Measurements from ENCODE around the gene AOAH.
"Not testable (repeated sequence)": the region's sequence is repeated elsewhere in the genome, so short reads cannot be mapped to it uniquely, and the experiment has no call there.

Gene AOAH

DNA sequence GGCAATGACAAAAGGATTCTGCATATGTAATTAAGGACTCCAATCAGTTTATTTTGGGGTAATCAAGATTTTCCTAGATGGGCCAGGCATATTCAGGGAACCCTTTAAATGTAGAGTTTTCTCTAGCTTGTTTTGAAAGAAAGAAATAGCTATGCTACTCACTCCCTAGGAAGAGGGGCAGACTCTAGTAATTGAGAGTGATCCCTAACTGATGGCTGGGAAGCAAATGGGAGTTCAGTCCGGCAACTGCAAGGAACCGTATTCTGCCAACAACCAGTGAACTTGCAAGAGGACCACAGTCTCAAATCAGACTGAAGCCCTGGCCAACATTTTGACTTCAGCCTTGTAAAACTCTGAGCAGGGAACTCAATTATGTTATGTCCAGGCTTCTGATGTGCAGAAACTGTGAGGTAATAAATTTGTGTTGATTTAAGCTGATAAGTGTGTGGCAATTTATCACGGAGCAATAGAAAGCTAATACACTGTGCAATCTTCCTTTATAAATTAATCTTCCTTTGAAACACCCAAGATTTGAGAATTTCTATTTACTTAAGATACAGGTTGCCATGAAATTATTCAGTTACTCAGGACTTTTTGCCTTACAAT is 14.0 kb downstream of the AOAH start:
- H3K4me3 ChIP-seq (ENCODE audit: low read length) = no peak overlapping the region
- no peak overlapping the region for H3K9ac ChIP-seq (ENCODE audit: low read length)
- H3K4me1 ChIP-seq (ENCODE audit: control insufficient read depth, insufficient read depth, low read length) = no peaks in the 10 kb centered on the region
- no peaks in the 10 kb centered on the region for H3K27me3 ChIP-seq (ENCODE audit: control insufficient read depth, insufficient read depth, low read length)
- H3K27ac ChIP-seq (ENCODE audit: low read depth, low read length) = no peak overlapping the region
- H3K36me3 ChIP-seq (ENCODE audit: control insufficient read depth, insufficient read depth, low read length) = no peaks in the 10 kb centered on the region

DNA sequence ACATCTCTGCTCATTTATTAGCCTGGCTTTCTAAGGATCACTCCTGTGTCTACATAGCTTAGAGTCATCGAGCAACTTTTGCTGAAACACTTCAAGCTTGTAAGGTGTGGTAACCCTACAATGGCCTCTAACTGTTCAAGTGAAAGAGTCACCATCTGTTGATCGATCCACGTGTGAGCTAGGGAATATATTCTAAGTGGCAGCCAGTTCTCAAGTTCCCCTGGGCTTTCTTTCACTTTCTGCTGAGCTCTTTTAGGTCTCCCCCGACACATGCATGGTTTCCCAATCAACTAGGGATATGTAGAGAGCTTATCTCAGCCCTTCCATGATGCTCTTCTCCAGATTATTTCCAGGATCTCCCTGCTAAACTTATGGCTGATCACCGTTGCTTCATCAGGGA is 15.5 kb downstream of the AOAH start:
- Histone ChIP-seq H3K27me3 (ENCODE audit: control insufficient read depth, insufficient read depth, low read length) (no peaks in the 10 kb centered on the region), H3K36me3 (ENCODE audit: control insufficient read depth, insufficient read depth, low read length) (no peaks in the 10 kb centered on the region), H3K4me3 (ENCODE audit: low read length) (no peak overlapping the region), H3K9ac (ENCODE audit: low read length) (no peak overlapping the region), H3K4me1 (ENCODE audit: control insufficient read depth, insufficient read depth, low read length) (no peaks in the 10 kb centered on the region), H3K27ac (ENCODE audit: low read depth, low read length) (no peak overlapping the region)

DNA sequence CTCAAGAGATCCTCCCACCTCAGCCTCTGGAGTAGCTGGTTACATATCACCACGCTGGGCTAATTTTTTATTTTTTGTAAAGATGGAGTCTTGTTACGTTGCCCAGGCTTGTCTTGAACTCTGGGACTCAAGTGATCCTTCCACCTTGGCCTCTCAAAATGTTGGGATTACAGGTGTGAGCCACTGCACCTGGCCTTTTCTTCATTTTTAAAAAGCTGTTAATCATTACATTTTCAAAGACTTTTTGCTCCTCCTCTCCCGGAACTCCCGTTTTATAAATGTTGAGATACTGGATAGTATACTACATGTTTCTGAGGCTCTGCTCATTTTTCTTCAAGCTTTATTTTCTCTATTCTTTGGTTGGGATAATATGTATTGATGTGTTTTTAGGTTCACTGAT is 16.4 kb downstream of the AOAH start:
- H3K4me3 ChIP-seq (ENCODE audit: low read length) = no peak overlapping the region
- H3K27ac ChIP-seq (ENCODE audit: low read depth, low read length) = no peak overlapping the region
- H3K4me1 ChIP-seq (ENCODE audit: control insufficient read depth, insufficient read depth, low read length) = no peaks in the 10 kb centered on the region
- no peaks in the 10 kb centered on the region for H3K36me3 ChIP-seq (ENCODE audit: control insufficient read depth, insufficient read depth, low read length)
- H3K27me3 ChIP-seq (ENCODE audit: control insufficient read depth, insufficient read depth, low read length) = no peaks in the 10 kb centered on the region
- H3K9ac ChIP-seq (ENCODE audit: low read length) = no peak overlapping the region

DNA sequence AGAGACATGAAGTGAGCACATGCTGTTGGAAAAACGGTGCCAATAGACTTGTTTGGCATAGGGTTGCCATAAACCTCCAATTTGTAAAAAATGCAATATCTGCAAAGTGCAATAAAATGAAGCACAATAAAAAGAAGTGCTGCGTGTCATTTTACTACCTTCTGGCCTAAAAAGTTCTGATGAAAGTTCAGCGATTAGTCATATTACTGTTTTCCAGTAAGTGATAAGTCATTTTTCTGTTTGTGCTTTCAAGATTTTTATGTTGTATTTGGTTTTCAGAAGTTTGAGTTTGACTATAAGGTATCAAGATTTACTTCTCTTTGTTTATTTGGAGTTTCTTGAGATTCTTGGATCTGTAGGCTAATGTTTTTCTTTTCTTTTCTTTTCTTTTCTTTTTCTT is 16.8 kb downstream of the AOAH start:
- Histone ChIP-seq H3K9ac (ENCODE audit: low read length) (no peak overlapping the region), H3K36me3 (ENCODE audit: control insufficient read depth, insufficient read depth, low read length) (no peaks in the 10 kb centered on the region), H3K27me3 (ENCODE audit: control insufficient read depth, insufficient read depth, low read length) (no peaks in the 10 kb centered on the region), H3K4me3 (ENCODE audit: low read length) (no peak overlapping the region), H3K4me1 (ENCODE audit: control insufficient read depth, insufficient read depth, low read length) (no peaks in the 10 kb centered on the region), H3K27ac (ENCODE audit: low read depth, low read length) (no peak overlapping the region)

DNA sequence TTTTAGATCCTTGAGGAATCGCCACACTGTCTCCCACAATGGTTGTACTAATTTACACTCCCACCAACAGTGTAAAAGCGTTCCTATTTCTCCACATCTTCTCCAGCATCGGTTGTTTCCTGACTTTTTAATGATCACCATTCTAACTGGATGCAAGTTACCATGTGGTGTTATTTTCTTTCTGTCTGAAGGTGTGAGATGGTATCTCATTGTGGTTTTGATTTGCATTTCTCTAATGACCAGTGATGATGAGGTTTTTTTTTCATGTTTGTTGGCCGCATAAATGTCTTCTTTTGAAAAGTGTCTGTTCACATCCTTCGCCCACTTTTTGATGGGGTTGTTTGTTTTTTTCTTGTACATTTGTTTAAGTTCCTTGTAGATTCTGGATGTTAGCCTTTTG is 20.4 kb downstream of the AOAH start:
- H3K27me3 ChIP-seq (ENCODE audit: control insufficient read depth, insufficient read depth, low read length); H3K4me1 ChIP-seq (ENCODE audit: control insufficient read depth, insufficient read depth, low read length); H3K4me3 ChIP-seq (ENCODE audit: low read length); H3K27ac ChIP-seq (ENCODE audit: low read depth, low read length); H3K36me3 ChIP-seq (ENCODE audit: control insufficient read depth, insufficient read depth, low read length); H3K9ac ChIP-seq (ENCODE audit: low read length): not testable (repeated sequence)

DNA sequence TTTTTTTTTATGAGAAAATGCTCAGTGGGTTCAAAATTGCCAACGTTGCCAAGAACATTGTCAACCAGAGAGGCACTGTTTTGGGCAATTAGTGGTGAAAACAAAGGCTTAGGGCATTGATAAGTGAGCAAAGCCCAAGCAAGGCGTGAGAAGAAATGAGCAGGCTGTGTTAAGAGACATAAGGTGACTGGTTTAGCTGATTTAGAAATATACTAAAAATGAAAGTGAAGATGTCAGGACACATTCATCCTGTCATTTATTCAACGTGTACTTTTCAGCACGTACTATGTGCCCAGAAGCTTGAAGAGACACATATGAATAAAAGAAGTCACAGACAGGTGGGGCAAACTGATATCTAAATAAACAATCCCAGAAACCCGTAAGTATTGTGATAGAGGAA is 31.8 kb downstream of the AOAH start:
- no peaks in the 10 kb centered on the region for H3K36me3 ChIP-seq (ENCODE audit: control insufficient read depth, insufficient read depth, low read length)
- H3K27me3 ChIP-seq (ENCODE audit: control insufficient read depth, insufficient read depth, low read length) = no peaks in the 10 kb centered on the region
- H3K4me1 ChIP-seq (ENCODE audit: control insufficient read depth, insufficient read depth, low read length) = no peaks in the 10 kb centered on the region
- H3K27ac ChIP-seq (ENCODE audit: low read depth, low read length) = no peak overlapping the region
- no peak overlapping the region for H3K4me3 ChIP-seq (ENCODE audit: low read length)
- no peak overlapping the region for H3K9ac ChIP-seq (ENCODE audit: low read length)

DNA sequence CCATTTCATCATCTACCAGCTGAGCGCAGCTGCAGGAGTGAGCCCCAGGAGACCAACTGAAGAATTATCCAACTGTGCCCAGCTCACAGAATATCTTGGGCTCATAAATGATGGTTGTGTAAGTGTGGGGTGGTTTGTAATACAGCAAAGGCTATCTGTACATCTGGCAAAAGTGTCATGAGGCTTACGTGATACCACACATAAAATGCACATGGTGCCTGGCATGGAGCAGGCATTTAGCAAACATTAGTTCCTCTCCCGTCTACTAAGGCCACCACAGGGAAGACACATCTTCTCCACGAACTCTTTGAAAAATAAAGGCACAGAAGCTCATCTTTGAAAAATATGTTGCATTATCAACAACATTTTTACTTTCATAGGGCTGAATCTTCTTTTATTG is 32.3 kb downstream of the AOAH start:
- H3K4me1 ChIP-seq (ENCODE audit: control insufficient read depth, insufficient read depth, low read length) = no peaks in the 10 kb centered on the region
- no peak overlapping the region for H3K4me3 ChIP-seq (ENCODE audit: low read length)
- no peaks in the 10 kb centered on the region for H3K27me3 ChIP-seq (ENCODE audit: control insufficient read depth, insufficient read depth, low read length)
- no peak overlapping the region for H3K9ac ChIP-seq (ENCODE audit: low read length)
- H3K27ac ChIP-seq (ENCODE audit: low read depth, low read length) = no peak overlapping the region
- no peaks in the 10 kb centered on the region for H3K36me3 ChIP-seq (ENCODE audit: control insufficient read depth, insufficient read depth, low read length)

DNA sequence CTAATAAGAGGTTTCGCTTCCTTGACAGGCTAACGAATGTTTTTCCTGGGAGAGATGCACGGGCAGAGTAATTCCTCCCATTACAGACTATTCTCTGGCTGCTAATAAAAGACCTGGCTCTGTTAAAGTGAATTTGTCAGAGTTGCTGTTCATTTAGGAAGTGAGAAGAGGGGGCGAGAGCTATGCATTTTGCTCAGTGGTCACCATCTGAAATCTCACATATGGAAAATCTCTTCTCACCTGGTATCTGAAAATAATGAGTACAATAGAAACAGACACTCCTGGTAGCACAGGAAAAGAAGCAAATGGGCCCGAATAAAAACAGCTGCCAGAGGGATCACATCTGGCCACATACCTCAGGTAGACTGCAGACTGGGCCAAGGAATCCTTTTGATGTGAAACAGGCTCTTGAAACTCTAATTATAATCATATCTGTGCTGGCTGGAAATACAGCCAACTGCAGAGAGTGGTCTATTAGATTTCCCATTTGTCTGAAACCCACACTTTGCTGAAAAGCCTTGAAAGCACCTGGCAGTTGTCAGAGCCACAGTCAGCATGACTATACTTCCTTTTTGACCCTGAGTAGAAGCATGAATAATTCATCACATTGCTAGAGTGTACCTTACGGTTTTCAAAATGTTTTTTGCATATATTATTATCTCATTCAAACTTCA is 33.6 kb downstream of the AOAH start:
- H3K27ac ChIP-seq (ENCODE audit: low read depth, low read length) = no peak overlapping the region
- no peaks in the 10 kb centered on the region for H3K4me1 ChIP-seq (ENCODE audit: control insufficient read depth, insufficient read depth, low read length)
- no peak overlapping the region for H3K4me3 ChIP-seq (ENCODE audit: low read length)
- no peaks in the 10 kb centered on the region for H3K27me3 ChIP-seq (ENCODE audit: control insufficient read depth, insufficient read depth, low read length)
- no peaks in the 10 kb centered on the region for H3K36me3 ChIP-seq (ENCODE audit: control insufficient read depth, insufficient read depth, low read length)
- H3K9ac ChIP-seq (ENCODE audit: low read length) = no peak overlapping the region

DNA sequence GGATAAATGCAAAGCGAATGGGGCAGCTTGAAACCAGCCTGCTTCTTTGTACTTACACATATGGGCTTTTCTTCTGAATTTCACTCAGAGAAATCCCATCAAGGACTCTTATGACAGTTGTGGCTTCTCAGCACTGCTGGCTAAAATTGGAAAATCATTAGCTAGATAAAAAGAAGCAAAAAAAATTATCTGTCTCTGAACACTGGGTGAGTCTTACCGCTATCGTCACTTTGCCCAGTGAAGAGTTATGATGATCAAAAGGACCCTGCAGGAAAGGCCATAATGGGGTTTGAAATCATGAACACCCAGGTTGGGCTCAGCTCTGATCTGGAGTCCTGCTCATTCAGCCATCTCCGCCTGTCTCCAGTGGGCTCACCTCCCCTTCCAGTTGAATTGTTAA is 34.3 kb downstream of the AOAH start:
- Histone ChIP-seq H3K9ac (ENCODE audit: low read length) (no peak overlapping the region), H3K4me1 (ENCODE audit: control insufficient read depth, insufficient read depth, low read length) (no peaks in the 10 kb centered on the region), H3K27ac (ENCODE audit: low read depth, low read length) (no peak overlapping the region), H3K27me3 (ENCODE audit: control insufficient read depth, insufficient read depth, low read length) (no peaks in the 10 kb centered on the region), H3K4me3 (ENCODE audit: low read length) (no peak overlapping the region), H3K36me3 (ENCODE audit: control insufficient read depth, insufficient read depth, low read length) (no peaks in the 10 kb centered on the region)

DNA sequence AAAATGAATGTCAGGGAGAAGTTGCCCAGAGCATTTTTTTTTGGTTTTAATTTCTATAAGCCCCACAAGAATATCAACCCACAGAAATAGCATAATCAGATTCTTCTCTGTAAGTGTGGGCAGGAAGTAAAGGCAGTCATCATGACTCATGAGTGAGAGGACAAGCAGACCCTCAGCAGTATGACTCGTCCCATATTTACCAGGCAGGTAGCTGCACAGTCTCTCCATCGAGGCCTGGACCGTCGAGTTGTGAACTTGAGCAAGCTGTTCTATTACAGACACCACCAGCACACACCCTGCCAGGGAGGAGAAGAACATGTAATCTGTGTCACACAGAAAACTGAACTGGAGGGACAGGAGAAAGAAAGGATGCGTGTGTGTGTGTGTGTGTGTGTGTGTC is 37.8 kb downstream of the AOAH start:
- H3K27me3 ChIP-seq (ENCODE audit: control insufficient read depth, insufficient read depth, low read length) = no peaks in the 10 kb centered on the region
- no peak overlapping the region for H3K9ac ChIP-seq (ENCODE audit: low read length)
- no peak overlapping the region for H3K27ac ChIP-seq (ENCODE audit: low read depth, low read length)
- H3K4me1 ChIP-seq (ENCODE audit: control insufficient read depth, insufficient read depth, low read length) = no peaks in the 10 kb centered on the region
- H3K36me3 ChIP-seq (ENCODE audit: control insufficient read depth, insufficient read depth, low read length) = no peaks in the 10 kb centered on the region
- H3K4me3 ChIP-seq (ENCODE audit: low read length) = no peak overlapping the region

DNA sequence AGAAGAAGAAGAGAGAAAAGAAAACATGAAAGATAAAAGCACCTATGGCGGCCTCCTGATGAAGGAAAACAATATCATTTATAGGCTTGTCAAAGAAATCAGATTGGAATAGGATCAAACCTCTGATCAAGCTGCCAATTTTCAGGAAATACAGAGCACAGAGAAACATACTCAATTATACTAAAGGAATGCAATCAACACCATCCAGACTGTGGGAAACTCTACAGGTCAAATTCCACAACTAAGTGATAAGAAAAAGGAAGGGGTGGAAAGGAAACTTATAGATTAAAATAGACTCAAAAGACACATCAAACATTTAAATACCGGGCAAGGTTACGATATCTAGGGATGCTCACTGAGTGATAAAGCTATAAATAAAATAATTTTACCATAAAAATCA is 39.3 kb downstream of the AOAH start:
- no peaks in the 10 kb centered on the region for H3K4me1 ChIP-seq (ENCODE audit: control insufficient read depth, insufficient read depth, low read length)
- H3K27ac ChIP-seq (ENCODE audit: low read depth, low read length) = no peak overlapping the region
- no peak overlapping the region for H3K9ac ChIP-seq (ENCODE audit: low read length)
- no peaks in the 10 kb centered on the region for H3K27me3 ChIP-seq (ENCODE audit: control insufficient read depth, insufficient read depth, low read length)
- no peak overlapping the region for H3K4me3 ChIP-seq (ENCODE audit: low read length)
- no peaks in the 10 kb centered on the region for H3K36me3 ChIP-seq (ENCODE audit: control insufficient read depth, insufficient read depth, low read length)

DNA sequence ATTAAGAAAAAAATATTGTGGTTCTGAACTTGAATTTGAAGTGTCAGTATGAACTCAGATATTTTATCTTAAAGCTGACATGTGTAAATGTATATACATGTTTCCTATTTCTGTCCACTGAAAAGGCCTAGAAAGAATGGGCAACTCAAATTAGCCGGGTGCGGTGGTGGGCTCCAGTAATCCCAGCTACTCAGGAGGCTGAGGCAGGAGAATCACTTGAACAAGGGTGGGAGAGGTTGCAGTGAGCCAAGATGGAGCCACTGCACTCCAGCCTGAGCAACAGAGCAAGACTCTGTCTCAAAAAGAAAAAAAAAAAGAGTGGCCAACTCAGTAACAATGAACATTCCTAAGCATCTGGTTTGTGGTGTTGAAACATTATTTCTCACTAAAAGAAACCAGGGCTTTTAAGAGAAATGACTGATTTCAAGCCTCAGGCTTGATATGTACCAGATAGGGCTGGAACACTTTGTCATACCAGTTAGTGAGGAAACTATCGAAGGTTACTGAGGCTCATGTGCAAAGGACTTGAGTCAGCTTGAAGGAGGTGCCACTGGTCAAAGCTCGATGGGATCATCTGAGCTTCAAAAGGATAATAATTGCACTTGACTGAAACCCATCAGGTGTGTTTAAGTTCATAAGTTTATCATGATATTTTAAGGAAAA is 40.5 kb downstream of the AOAH start:
- H3K4me1 ChIP-seq (ENCODE audit: control insufficient read depth, insufficient read depth, low read length) = no peaks in the 10 kb centered on the region
- H3K27me3 ChIP-seq (ENCODE audit: control insufficient read depth, insufficient read depth, low read length) = no peaks in the 10 kb centered on the region
- H3K36me3 ChIP-seq (ENCODE audit: control insufficient read depth, insufficient read depth, low read length) = no peaks in the 10 kb centered on the region
- H3K4me3 ChIP-seq (ENCODE audit: low read length) = no peak overlapping the region
- no peak overlapping the region for H3K9ac ChIP-seq (ENCODE audit: low read length)
- no peak overlapping the region for H3K27ac ChIP-seq (ENCODE audit: low read depth, low read length)

DNA sequence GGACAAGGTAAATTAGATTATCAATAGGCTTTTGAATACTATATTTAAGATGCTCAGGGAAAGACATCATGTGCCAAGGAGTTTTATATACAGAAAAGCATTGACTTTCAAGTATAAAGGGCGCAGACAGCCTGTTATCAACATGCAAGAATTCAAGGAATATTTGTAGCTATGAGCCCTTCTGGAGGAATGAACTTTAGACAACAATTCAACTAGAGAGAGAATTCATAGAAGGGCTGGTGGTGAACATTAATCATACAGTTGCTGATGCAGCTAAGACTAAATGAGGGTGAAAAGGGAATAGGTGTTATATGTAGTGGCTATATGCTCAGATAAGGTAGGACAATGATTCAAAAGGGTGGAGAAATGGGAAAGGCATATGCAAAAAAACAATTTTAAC is 41.2 kb downstream of the AOAH start:
- H3K4me3 ChIP-seq (ENCODE audit: low read length) = no peak overlapping the region
- no peaks in the 10 kb centered on the region for H3K36me3 ChIP-seq (ENCODE audit: control insufficient read depth, insufficient read depth, low read length)
- no peak overlapping the region for H3K9ac ChIP-seq (ENCODE audit: low read length)
- no peak overlapping the region for H3K27ac ChIP-seq (ENCODE audit: low read depth, low read length)
- no peaks in the 10 kb centered on the region for H3K4me1 ChIP-seq (ENCODE audit: control insufficient read depth, insufficient read depth, low read length)
- no peaks in the 10 kb centered on the region for H3K27me3 ChIP-seq (ENCODE audit: control insufficient read depth, insufficient read depth, low read length)
